Measurements from ENCODE around the gene RINL. TPM values are rescaled to one million over a fixed set of nuclear protein-coding genes. Genes with fewer than 3 reads are reported as not detected.

Gene RINL
- total and polyA plus RNA-seq, 2 of the 8 experiments (the other 6 are each of a cell fraction or from before 2014, with no cell fraction given) = 11.1 to 11.9 TPM

- Histone ChIP-seq H3K4me3 (ENCODE audit: extremely low read depth in 1 of 4, insufficient read depth in 2 of 4, low read depth in 3 of 4, low read length in 4 of 4) (peak overlapping the region; percentile 38 to 63 (median 55)), H4K5ac (ENCODE audit: insufficient read length, low read depth, low read length) (no peak overlapping the region), H3K23ac (ENCODE audit: insufficient read length) (no peak overlapping the region), H2BK5ac (ENCODE audit: low read depth, low read length) (no peak overlapping the region; the same call in 1 of the 2 replicates), H3K79me2 (ENCODE audit: control insufficient read depth in 1 of 2, insufficient read depth in 2 of 2, low read length in 2 of 2) (no peaks in the 10 kb centered on the region), H2BK120ac (replicated peaks; ENCODE audit: low read depth, low read length) (no peak overlapping the region), H3K56ac (replicated peaks; ENCODE audit: insufficient read length, low read depth, low read length) (peak overlapping the region; percentile 56), H2AK5ac (ENCODE audit: low read depth, low read length) (no peak overlapping the region), H4K8ac (ENCODE audit: extremely low read depth, insufficient read depth, low read length) (peak overlapping the region; percentile 83; the same call in 1 of the 2 replicates), H3K23me2 (ENCODE audit: low read depth, low read length) (peaks cover 7% of the 10 kb centered on the region; the same call in 1 of the 2 replicates), H3K9ac (replicated peaks in 1 of 4; ENCODE audit: extremely low read depth in 1 of 4, low read depth in 3 of 4, low read length in 3 of 4) (no peak overlapping the region; a peak in 2 of 7 replicates), H2BK20ac (ENCODE audit: low read length) (no peak overlapping the region; the same call in 1 of the 2 replicates), H3K4me2 (ENCODE audit: insufficient read depth in 1 of 2, low read depth in 2 of 2, low read length in 2 of 2) (peak overlapping the region; percentile 74 to 79), H3K36me3 (ENCODE audit: control insufficient read depth in 2 of 4, insufficient read depth in 4 of 4, low read length in 3 of 4) (no peaks in the 10 kb centered on the region), H2AFZ (ENCODE audit: low read length) (peak overlapping the region; percentile 79; the same call in 1 of the 2 replicates), H2BK12ac (ENCODE audit: low read depth, low read length) (peak overlapping the region; percentile 60; the same call in 1 of the 2 replicates), H2BK15ac (ENCODE audit: low read length) (0 out of 2 replicates have a peak overlapping the region, but pooled peaks have one; percentile 46), H3K27ac (ENCODE audit: low read depth, low read length) (no peak overlapping the region), H3K4ac (replicated peaks; ENCODE audit: insufficient read length, low read depth, low read length) (peak overlapping the region; percentile 65), H3K9me3 (ENCODE audit: insufficient read depth in 2 of 2, low read depth in 1 of 2, low read length in 1 of 2) (no peaks in the 10 kb centered on the region), H4K20me1 (replicated peaks in 1 of 2; ENCODE audit: control insufficient read depth in 1 of 2, insufficient read depth in 2 of 2, low read length in 2 of 2) (no peaks in the 10 kb centered on the region), H3K14ac (ENCODE audit: insufficient read length) (no peak overlapping the region), H4K91ac (replicated peaks; ENCODE audit: insufficient read length, low read length) (peak overlapping the region; percentile 56), H3K4me1 (replicated peaks in 1 of 4; ENCODE audit: control insufficient read depth in 3 of 4, insufficient read depth in 4 of 4, low read length in 3 of 4) (peaks cover 0 to 7% (median 4%) of the 10 kb centered on the region in 4 experiments; a peak in 5 of 7 replicates), H3K27me3 (replicated peaks in 1 of 4; ENCODE audit: control insufficient read depth in 3 of 4, extremely low read depth in 1 of 4, insufficient read depth in 3 of 4, low read length in 3 of 4) (peaks cover 0 to 11% (median 5%) of the 10 kb centered on the region in 4 experiments; a peak in 5 of 7 replicates), H3K18ac (ENCODE audit: extremely low read depth, low read length) (peak overlapping the region; percentile 48; the same call in 1 of the 2 replicates), H3K79me1 (ENCODE audit: low read depth, low read length) (no peaks in the 10 kb centered on the region)
- ChIA-PET CTCF (ENCODE audit: partially characterized antibody) (interaction anchor here (0.7 to 3.3 kb wide), 12 partner anchors 9 to 131 kb away, joined by 3 to 32 read pairs (median 4); partner anchors contain the start of gene CAPN12), POLR2A (ENCODE audit: partially characterized antibody) (interaction anchor here (0.5 to 3.4 kb wide), 15 partner anchors 9 to 1768 kb away, joined by 3 to 33 read pairs (median 4); partner anchors contain the start of genes CCER2, ECH1, HNRNPL and MRPS12)
- WGBS, 2 experiments (ENCODE audit: extremely low coverage in 1 of 2, insufficient coverage in 1 of 2, insufficient read length in 1 of 2, insufficient replicate concordance in 2 of 2, low coverage in 1 of 2, low lambda C conversion rate in 2 of 2, missing lambda C conversion rate in 1 of 2) = 19% methylated on average over 34 of the region's 34 CpGs; no CpG with 5 or more reads in 1 of the 2 experiments
- FAIRE-seq = no peak
- DNase-seq (ENCODE audit: low read depth in 1 of 2, low spot score in 2 of 2) = peak in 1 of 2 experiments; percentile 67
- peak; percentile 89 for TF ChIP-seq E2F6 (IDR thresholded peaks at IDR 0.05)
- TF ChIP-seq KDM4A (IDR thresholded peaks at IDR 0.05; ENCODE audit: low read depth, low read length, severe bottlenecking) = peak; percentile 96
- 0 out of 4 replicates have a peak, but pooled peaks of 1 of the 2 experiments have one; percentile 9 for TF ChIP-seq SIN3A (conservative IDR thresholded peaks at IDR 0.05 in 1 of 2, IDR thresholded peaks at IDR 0.05 in 1 of 2; ENCODE audit: low read depth in 1 of 2, low read length in 2 of 2)
- no peak for TF ChIP-seq FOSL1 (IDR thresholded peaks at IDR 0.05; ENCODE audit: insufficient read depth, low read depth, low read length)
- no peak for TF ChIP-seq CREB1 (IDR thresholded peaks at IDR 0.05)
- no peak for TF ChIP-seq CTCF (IDR thresholded peaks at IDR 0.05; ENCODE audit: control extremely low read depth in 1 of 3, insufficient read depth in 1 of 3, low read depth in 1 of 3, low read length in 3 of 3)
- TF ChIP-seq SP4 (IDR thresholded peaks at IDR 0.05; ENCODE audit: low read length) = peak; percentile 0; the same call in 1 of the 2 replicates
These were observed 8.8 kb downstream of the RINL start for GRCh38 chr19:38869160-38869835.

All from H1 (cell line).